T-cell (primary cell): ENCODE results near the gene SPATA24. TPM values are rescaled to one million over a fixed set of nuclear protein-coding genes. Genes with fewer than 3 reads are reported as not detected.
"Not testable (repeated sequence)": the region's sequence is repeated elsewhere in the genome, so short reads cannot be mapped to it uniquely, and the experiment has no call there.

Source experiments
- ATAC-seq, 4 experiments: fragments of 200-7000 bp in 3 of 4; fragments of 150-1000 bp in 1 of 4; cut with Tn5 transposase; replicated peaks in 1 of 4; 1 replicate in 3 of 4; 2 replicates in 1 of 4; pipeline ENCODE4 v1.10.0; 2021; ENCODE audit warnings: moderate library complexity in 3 of 4, mild to moderate bottlenecking in 2 of 4, moderate number of reproducible peaks in 1 of 4
- CTCF ChIA-PET, 2 donors: fragments of 300-600 bp; sonication (Branson Sonifier 250); formaldehyde crosslinking; loops; one replicate each; lab custom pipeline; 2022; ENCODE audit warnings: antibody characterized with exemption in 2 of 2; lab: Charles Lee
- POLR2A ChIA-PET, 2 donors: fragments of 300-600 bp; sonication (Branson Sonifier 250); formaldehyde crosslinking; loops; one replicate each; lab custom pipeline; 2022; ENCODE audit warnings: antibody characterized with exemption in 2 of 2; lab: Charles Lee
- DNase-seq, 35 experiments: peaks; one replicate each; pipeline versions ENCODE4 v3.0.0 to v3.0.0-alpha.2; 2013 to 2023
- H3K27ac ChIP-seq: one replicate; pipeline ENCODE4 v1.5.1; 2013; ENCODE audit warnings: low read length
- H3K27me3 ChIP-seq, 2 experiments: replicated peaks in 1 of 2; 1 replicate in 1 of 2; 2 replicates in 1 of 2; pipeline versions ENCODE4 v1.6.1 to v1.7.0; 2013; ENCODE audit warnings: low read length in 1 of 2, mixed read lengths in 1 of 2; ENCODE audit not compliant: control insufficient read depth in 2 of 2, insufficient read depth in 2 of 2; ENCODE audit errors: extremely low read depth in 1 of 2
- H3K36me3 ChIP-seq, 2 donors: 1 replicate in 1 of 2; 2 replicates in 1 of 2; pipeline versions ENCODE4 v1.6.1 to v1.7.0; 2013; ENCODE audit warnings: low read length in 1 of 2; ENCODE audit not compliant: control insufficient read depth in 2 of 2, insufficient read depth in 1 of 2; ENCODE audit errors: extremely low read depth in 1 of 2
- H3K4me1 ChIP-seq, 2 experiments: 1 replicate in 1 of 2; 2 replicates in 1 of 2; pipeline versions ENCODE4 v1.6.1 to v1.7.0; 2013; ENCODE audit warnings: low read length in 2 of 2, mixed read lengths in 1 of 2; ENCODE audit not compliant: insufficient read depth in 2 of 2, control insufficient read depth in 1 of 2; ENCODE audit errors: extremely low read depth in 1 of 2
- H3K4me3 ChIP-seq, 2 donors: 1 replicate in 1 of 2; 2 replicates in 1 of 2; pipeline versions ENCODE4 v1.5.1 to v1.7.0; 2013; ENCODE audit warnings: mild to moderate bottlenecking in 2 of 2, low read length in 1 of 2, moderate library complexity in 1 of 2; ENCODE audit not compliant: control insufficient read depth in 1 of 2; ENCODE audit errors: extremely low read depth in 1 of 2
- H3K9me3 ChIP-seq: 2 replicates; pipeline ENCODE4 v1.7.0; 2013
- H3K27ac Mint-ChIP-seq, 2 donors: one replicate each; pipeline ENCODE4 v1.8.0; 2020 to 2021; ENCODE audit warnings: mild to moderate bottlenecking in 2 of 2, mixed read lengths in 2 of 2
- H3K27me3 Mint-ChIP-seq, 2 donors: one replicate each; pipeline ENCODE4 v1.8.0; 2021 to 2022; ENCODE audit warnings: mixed read lengths in 2 of 2
- H3K36me3 Mint-ChIP-seq: one replicate; pipeline ENCODE4 v1.8.0; 2021; ENCODE audit warnings: mixed read lengths
- H3K4me1 Mint-ChIP-seq, 3 donors: one replicate each; pipeline ENCODE4 v1.8.0; 2020 to 2022; ENCODE audit warnings: mixed read lengths in 3 of 3, mild to moderate bottlenecking in 1 of 3
- H3K4me3 Mint-ChIP-seq, 3 donors: one replicate each; pipeline ENCODE4 v1.8.0; 2020 to 2022; ENCODE audit warnings: mild to moderate bottlenecking in 3 of 3, mixed read lengths in 3 of 3, moderate library complexity in 3 of 3
- H3K9me3 Mint-ChIP-seq, 3 donors: one replicate each; pipeline ENCODE4 v1.8.0; 2020 to 2022; ENCODE audit warnings: mixed read lengths in 3 of 3
- WGBS: methylation state at CpG from one replicate; pipeline ENCODE4 v1.1.5; 2013; ENCODE audit warnings: missing lambda C conversion rate; ENCODE audit not compliant: insufficient coverage; 5-methylcytosine and 5-hydroxymethylcytosine counted together
- total RNA-seq, 35 experiments: library from RNA in 6 of 35; stranded (reverse) in 6 of 35; fragments of 120-200 nt in 1 of 35; gene quantifications; one replicate each; pipeline versions ENCODE4 v1.2.1 to v1.2.4 and lab custom pipeline; 2013 to 2026

SPATA24 gene
- total RNA-seq, 5 donors from 2014 or later (not counting 1 experiment from before 2014, with no cell fraction given): 3.6 to 9.0 (median 4.8) TPM

DNA sequence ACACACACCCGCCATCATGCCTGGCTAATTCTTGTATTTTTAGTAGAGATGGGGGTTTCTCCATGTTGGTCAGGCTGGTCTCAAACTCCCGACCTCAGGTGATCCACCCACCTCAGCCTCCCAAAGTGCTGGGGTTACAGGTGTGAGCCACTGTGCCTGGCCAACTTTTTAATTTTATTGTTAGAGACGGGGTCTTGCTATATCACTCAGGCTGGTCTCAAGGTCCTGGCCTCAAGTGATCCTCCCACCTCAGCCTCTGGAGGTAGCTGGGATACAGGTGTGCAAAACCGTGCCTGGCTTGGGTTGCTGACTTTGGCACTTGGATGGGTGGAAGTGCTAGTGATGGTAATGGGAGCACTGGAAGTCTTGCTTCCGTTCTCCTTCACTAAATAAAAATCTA, 5.2 kb upstream of the SPATA24 start:
- H3K36me3 Mint-ChIP-seq: not testable (repeated sequence)

DNA sequence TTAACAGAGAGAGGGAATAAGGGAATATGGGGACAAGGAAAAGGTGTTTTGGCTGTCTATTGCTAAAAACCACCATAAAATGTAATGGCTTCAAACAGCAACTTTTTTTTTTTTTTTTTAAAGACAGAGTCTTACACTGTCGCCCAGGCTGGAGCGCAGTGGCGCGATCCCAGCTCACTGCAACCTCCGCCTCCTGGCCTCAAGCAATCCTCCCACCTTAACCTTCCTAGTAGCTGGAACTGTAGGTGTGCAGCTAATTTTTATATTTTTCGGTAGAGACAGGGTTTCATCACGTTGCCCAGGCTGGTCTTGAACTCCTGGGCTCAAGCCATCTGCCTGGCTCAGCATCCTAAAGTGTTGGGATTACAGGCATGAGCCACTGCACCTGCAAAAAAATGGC, 4.3 kb upstream of the SPATA24 start:
- peaks cover 14 to 15% of the 10 kb centered on the region in 2 experiments for H3K4me1 ChIP-seq
- no peaks in the 10 kb centered on the region for H3K27me3 ChIP-seq
- no CpG with 5 or more reads among the region's 7 CpGs for WGBS
- ATAC-seq: no peak
- no peak for DNase-seq
- H3K36me3 ChIP-seq: no peaks in the 10 kb centered on the region
- ChIA-PET CTCF (interaction anchor here in 1 of 2 donors (0.6 kb wide), 1 partner anchor 39 kb away, joined by 4 read pairs; no protein-coding TSS in a partner anchor), POLR2A (no interaction called here)
- no peaks in the 10 kb centered on the region for H3K9me3 Mint-ChIP-seq
- no peaks in the 10 kb centered on the region for H3K27me3 Mint-ChIP-seq
- no peak overlapping the region for H3K4me3 Mint-ChIP-seq
- H3K9me3 ChIP-seq: no peaks in the 10 kb centered on the region
- H3K27ac ChIP-seq: no peak overlapping the region
- no peak overlapping the region for H3K4me3 ChIP-seq
- no peaks in the 10 kb centered on the region for H3K36me3 Mint-ChIP-seq
- H3K4me1 Mint-ChIP-seq: peaks cover 20 to 28% (median 24%) of the 10 kb centered on the region in 3 donors
- no peak overlapping the region for H3K27ac Mint-ChIP-seq

More for the DNA sequence above, 5.2 kb upstream of the SPATA24 start:
- ATAC-seq, H3K4me3 ChIP-seq, H3K27me3 ChIP-seq, H3K27me3 Mint-ChIP-seq, H3K9me3 Mint-ChIP-seq, POLR2A ChIA-PET, H3K4me3 Mint-ChIP-seq, H3K27ac ChIP-seq, H3K36me3 ChIP-seq, DNase-seq, H3K9me3 ChIP-seq, H3K27ac Mint-ChIP-seq: not testable (repeated sequence)
- CTCF ChIA-PET: interaction anchor here in 1 of 2 donors (0.7 kb wide), 1 partner anchor 13 kb away, joined by 3 read pairs; no protein-coding TSS in a partner anchor
- peaks cover 9 to 11% of the 10 kb centered on the region in 2 experiments for H3K4me1 ChIP-seq
- H3K4me1 Mint-ChIP-seq: peaks cover 16 to 26% (median 19%) of the 10 kb centered on the region in 3 donors
- no CpG with 5 or more reads among the region's 5 CpGs for WGBS

DNA sequence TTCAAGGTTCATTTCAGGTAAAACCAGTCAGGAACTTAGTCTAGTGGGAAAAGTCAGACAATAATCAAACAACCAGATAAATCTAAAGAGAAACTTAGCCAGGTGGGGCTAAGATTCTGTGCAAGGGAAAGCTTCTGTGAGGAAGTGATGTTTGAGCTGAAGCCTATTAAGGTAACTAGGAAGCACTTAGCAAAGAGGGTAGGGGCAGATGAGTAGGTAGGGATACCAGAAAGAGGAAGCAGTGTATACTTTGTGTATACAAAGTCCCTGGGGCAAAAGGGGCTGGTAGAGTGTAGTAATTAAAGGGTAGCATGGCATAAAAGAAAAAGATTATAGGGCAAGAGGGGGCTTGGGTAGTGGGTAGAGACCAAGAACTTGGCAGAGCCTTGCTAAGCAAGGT, 3.6 kb upstream of the SPATA24 start:
- POLR2A ChIA-PET: no interaction called here
- Mint-ChIP-seq H3K9me3 (no peaks in the 10 kb centered on the region), H3K27me3 (no peaks in the 10 kb centered on the region), H3K36me3 (no peaks in the 10 kb centered on the region), H3K4me1 (peaks cover 26 to 34% (median 30%) of the 10 kb centered on the region in 3 donors), H3K27ac (peak overlapping the region in 1 of 2 donors; percentile 2), H3K4me3 (no peak overlapping the region)
- Histone ChIP-seq H3K4me3 (no peak overlapping the region), H3K4me1 (peaks cover 17 to 22% of the 10 kb centered on the region in 2 experiments), H3K36me3 (no peaks in the 10 kb centered on the region), H3K27ac (no peak overlapping the region), H3K27me3 (no peaks in the 10 kb centered on the region), H3K9me3 (no peaks in the 10 kb centered on the region)
- CTCF ChIA-PET: interaction anchor here (0.6 to 1.3 kb wide), 2 partner anchors 13 to 133 kb away, joined by 3 read pairs; no protein-coding TSS in a partner anchor
- DNase-seq: no peak
- no peak for ATAC-seq

DNA sequence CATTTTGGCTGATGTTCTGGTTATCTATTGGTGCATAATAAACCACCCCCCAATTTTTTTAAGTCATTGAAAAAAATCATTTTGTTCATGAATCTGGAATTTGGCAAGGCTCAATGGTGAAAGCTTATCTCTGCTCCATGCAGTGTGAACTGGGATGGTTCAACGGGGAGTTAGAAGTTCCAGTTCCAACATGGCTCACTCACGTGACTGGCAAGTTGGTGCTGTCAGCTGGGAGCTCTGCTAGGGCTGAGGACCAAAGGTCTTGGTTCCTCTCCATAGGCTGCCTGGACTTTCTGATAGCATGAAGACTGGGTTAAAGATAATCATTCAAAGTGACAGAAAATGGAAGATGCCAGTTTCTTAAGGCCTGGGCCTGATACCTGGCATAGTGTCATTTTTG, 3.1 kb upstream of the SPATA24 start:
- no peak overlapping the region for H3K27ac Mint-ChIP-seq
- ChIA-PET POLR2A (interaction anchor here in 1 of 2 donors (0.6 kb wide), 1 partner anchor 7 kb away, joined by 3 read pairs; no protein-coding TSS in a partner anchor), CTCF (interaction anchor here (0.6 to 1.3 kb wide), 2 partner anchors 14 to 133 kb away, joined by 3 read pairs; no protein-coding TSS in a partner anchor)
- 100% methylated on average over 2 of the region's 2 CpGs for WGBS
- no peaks in the 10 kb centered on the region for H3K36me3 Mint-ChIP-seq
- no peak for DNase-seq
- Histone ChIP-seq H3K27ac (no peak overlapping the region), H3K4me3 (no peak overlapping the region), H3K36me3 (no peaks in the 10 kb centered on the region), H3K27me3 (no peaks in the 10 kb centered on the region), H3K4me1 (peaks cover 17 to 24% of the 10 kb centered on the region in 2 experiments), H3K9me3 (no peaks in the 10 kb centered on the region)
- H3K4me1 Mint-ChIP-seq: peaks cover 26 to 37% (median 32%) of the 10 kb centered on the region in 3 donors
- H3K27me3 Mint-ChIP-seq: no peaks in the 10 kb centered on the region
- no peak overlapping the region for H3K4me3 Mint-ChIP-seq
- ATAC-seq: no peak
- no peaks in the 10 kb centered on the region for H3K9me3 Mint-ChIP-seq

DNA sequence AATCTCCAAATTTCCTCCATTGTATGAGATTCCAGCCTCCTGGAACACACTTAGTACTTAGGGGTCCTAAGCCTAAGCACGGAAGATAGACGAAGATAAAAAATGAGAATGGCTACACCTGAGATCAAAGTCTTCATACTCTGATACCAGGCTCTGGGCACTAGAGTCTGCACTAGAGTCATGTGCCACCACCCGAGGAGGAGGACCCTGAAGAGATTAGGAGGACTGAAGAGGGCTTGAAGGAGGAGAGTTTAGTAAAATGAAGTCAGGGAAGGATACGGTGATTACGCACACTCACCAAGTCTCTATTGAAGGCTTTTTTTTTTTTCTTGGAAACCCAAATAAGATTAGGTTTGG, 573 bp upstream of the SPATA24 start:
- no peak for ATAC-seq
- Histone ChIP-seq H3K36me3 (peaks cover 3 to 5% of the 10 kb centered on the region in 2 donors), H3K27me3 (no peaks in the 10 kb centered on the region), H3K4me3 (peak overlapping the region in 1 of 2 donors; percentile 65), H3K27ac (peak overlapping the region; percentile 92), H3K4me1 (peaks cover 17 to 24% of the 10 kb centered on the region in 2 experiments), H3K9me3 (no peaks in the 10 kb centered on the region)
- ChIA-PET CTCF (interaction anchor here in 1 of 2 donors (1.5 kb wide), 1 partner anchor 13 kb away, joined by 4 read pairs; no protein-coding TSS in a partner anchor), POLR2A (interaction anchor here (0.5 to 1.1 kb wide), 3 partner anchors 35 to 201 kb away, joined by 3 to 8 read pairs (median 4); partner anchors contain the start of gene DNAJC18 (in 1 of the 2))
- peak overlapping the region; percentile 82 to 96 (median 93) for H3K4me3 Mint-ChIP-seq
- no peaks in the 10 kb centered on the region for H3K27me3 Mint-ChIP-seq
- peaks cover under 1% of the 10 kb centered on the region for H3K36me3 Mint-ChIP-seq
- H3K4me1 Mint-ChIP-seq: peaks cover 26 to 37% (median 33%) of the 10 kb centered on the region in 3 donors
- H3K27ac Mint-ChIP-seq: peak overlapping the region; percentile 98 to 100
- DNase-seq: no peak
- no peaks in the 10 kb centered on the region for H3K9me3 Mint-ChIP-seq
- WGBS: no CpG with 5 or more reads among the region's 5 CpGs

DNA sequence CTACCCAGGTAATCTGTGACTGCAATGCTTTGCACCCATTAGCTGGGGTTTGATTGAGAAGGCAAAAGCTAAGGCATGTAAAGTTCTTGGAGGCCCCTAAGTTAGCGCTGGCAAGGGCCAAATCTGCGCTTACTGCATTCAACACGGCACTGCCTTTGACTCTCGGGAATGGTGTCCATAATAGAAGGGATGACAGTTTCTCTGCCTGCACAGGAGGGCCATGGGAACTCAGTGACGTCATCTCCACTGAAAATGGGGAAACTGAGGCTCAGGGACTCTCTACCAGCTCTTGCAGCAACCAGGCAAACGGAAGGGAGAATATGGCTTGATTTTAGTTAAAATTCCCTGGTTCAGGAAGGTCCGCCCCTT, 487 bp downstream of the SPATA24 start:
- Mint-ChIP-seq H3K4me1 (peaks cover 26 to 40% (median 37%) of the 10 kb centered on the region in 3 donors), H3K4me3 (peak overlapping the region; percentile 82 to 96 (median 93)), H3K27ac (peak overlapping the region; percentile 98 to 100), H3K36me3 (peaks cover 4% of the 10 kb centered on the region), H3K27me3 (no peaks in the 10 kb centered on the region), H3K9me3 (no peaks in the 10 kb centered on the region)
- peak overlapping the region; percentile 65 to 73 for H3K4me3 ChIP-seq
- peaks cover 17 to 26% of the 10 kb centered on the region in 2 experiments for H3K4me1 ChIP-seq
- H3K36me3 ChIP-seq: peaks cover 3 to 5% of the 10 kb centered on the region in 2 donors
- WGBS: 41% methylated on average over 5 of the region's 7 CpGs
- ATAC-seq: no peak
- ChIA-PET POLR2A (interaction anchor here in 1 of 2 donors (1.1 kb wide), 1 partner anchor 36 kb away, joined by 3 read pairs; the partner anchor contains the start of gene DNAJC18), CTCF (interaction anchor here (0.6 to 1.8 kb wide), 7 partner anchors 12 to 172 kb away, joined by 3 to 7 read pairs (median 4); partner anchors contain the start of gene PAIP2 (in 1 of the 2))
- H3K9me3 ChIP-seq: no peaks in the 10 kb centered on the region
- no peaks in the 10 kb centered on the region for H3K27me3 ChIP-seq
- H3K27ac ChIP-seq: peak overlapping the region; percentile 92
- no peak for DNase-seq
